NCI-H226 (cell line): ENCODE results near the gene HS1BP3.

Experiments
- DNase-seq: peaks from one replicate; pipeline ENCODE4 v3.0.0-alpha.2; 2015

The HS1BP3 gene

GRCh38 chr2:20615068-20615465 is 35.8 kb downstream of the HS1BP3 start:
- no peak for DNase-seq

- DNase-seq, result no peak
Measured at GRCh38 chr2:20614201-20615067, 36.5 kb downstream of the HS1BP3 start.

- DNase-seq, result no peak
Measured at GRCh38 chr2:20612925-20613916, 37.7 kb downstream of the HS1BP3 start.

- DNase-seq, result no peak
Measured at GRCh38 chr2:20611844-20612356, 39.0 kb downstream of the HS1BP3 start.

- DNase-seq, result no peak
Measured at GRCh38 chr2:20611077-20611843, 39.6 kb downstream of the HS1BP3 start.

GRCh38 chr2:20609995-20610357 is 40.9 kb downstream of the HS1BP3 start:
- no peak for DNase-seq

GRCh38 chr2:20609349-20609994 is 41.4 kb downstream of the HS1BP3 start:
- peak; percentile 39 for DNase-seq

GRCh38 chr2:20608666-20609348 is 42.1 kb downstream of the HS1BP3 start:
- peak; percentile 39 for DNase-seq

- no peak for DNase-seq
Measured at GRCh38 chr2:20607446-20607845, 43.5 kb downstream of the HS1BP3 start.

GRCh38 chr2:20606198-20606597 is 44.7 kb downstream of the HS1BP3 start:
- DNase-seq, result no peak

- peak; percentile 76 for DNase-seq
Measured at GRCh38 chr2:20604951-20605381, 45.9 kb downstream of the HS1BP3 start.

GRCh38 chr2:20604401-20604911 is 46.4 kb downstream of the HS1BP3 start:
- no peak for DNase-seq

- no peak for DNase-seq
Measured at GRCh38 chr2:20603791-20604190, 47.1 kb downstream of the HS1BP3 start.

GRCh38 chr2:20602803-20603202 is 48.1 kb downstream of the HS1BP3 start:
- no peak for DNase-seq

GRCh38 chr2:20600756-20601325 is 50.1 kb downstream of the HS1BP3 start:
- no peak for DNase-seq

GRCh38 chr2:20599861-20600461 is 50.9 kb downstream of the HS1BP3 start:
- DNase-seq, result no peak

GRCh38 chr2:20599001-20599600 is 51.8 kb downstream of the HS1BP3 start:
- no peak for DNase-seq

- no peak for DNase-seq
Measured at GRCh38 chr2:20597860-20598183, 53.1 kb downstream of the HS1BP3 start.

GRCh38 chr2:20596973-20597859 is 53.7 kb downstream of the HS1BP3 start:
- DNase-seq, result no peak
